Measurements from ENCODE around the gene RILPL2.
"Not testable (repeated sequence)": the region's sequence is repeated elsewhere in the genome, so short reads cannot be mapped to it uniquely, and the experiment has no call there.

RILPL2 gene

GRCh38 chr12:123379391-123379790, 57.1 kb downstream of the RILPL2 start:
- no peak for DNase-seq

- DNase-seq, result not testable (repeated sequence)
Observed at GRCh38 chr12:123372415-123372814, 64.1 kb downstream of the RILPL2 start.

- DNase-seq, result not testable (repeated sequence)
Observed at GRCh38 chr12:123371667-123372368, 64.7 kb downstream of the RILPL2 start.

- no peak for DNase-seq
Observed at GRCh38 chr12:123369229-123369628, 67.3 kb downstream of the RILPL2 start.

- not testable (repeated sequence) for DNase-seq
Observed at GRCh38 chr12:123368431-123368830, 68.1 kb downstream of the RILPL2 start.

- DNase-seq, result no peak
Observed at GRCh38 chr12:123367511-123367910, 69.0 kb downstream of the RILPL2 start.

All from activated T-cell treated with anti-CD3 and anti-CD28 coated beads for 4 hours (primary cell).